ENCODE measurements around the gene FEM1B.

The FEM1B gene

GRCh38 chr15:68277603-68278344 is at the start of gene FEM1B:
Gene FEM1B, plus strand, starts transcription at chr15:68277745. Its CDS starts 673 bp downstream, at chr15:68278418.
- H3K4me1 ChIP-seq (ENCODE audit: control insufficient read depth in 2 of 2, insufficient read depth in 2 of 2, low read length in 2 of 2): peaks cover 25 to 38% of the 10 kb centered on the region in 2 donors
- H3K4me3 ChIP-seq (ENCODE audit: low read length in 2 of 2): peak within 1 kb of the TSS; percentile 88 to 97
- peak within 1 kb of the TSS; percentile 88 to 89 for H3K9ac ChIP-seq (ENCODE audit: low read depth in 1 of 2, low read length in 2 of 2)
- no peaks in the 10 kb centered on the region for H3K9me3 ChIP-seq (ENCODE audit: control insufficient read depth in 2 of 2, low read length in 2 of 2)
- H3K36me3 ChIP-seq (ENCODE audit: control insufficient read depth in 2 of 2, insufficient read depth in 2 of 2, low read length in 2 of 2): peaks cover 0 to 8% of the 10 kb centered on the region in 2 donors
- no peaks in the 10 kb centered on the region for H3K27me3 ChIP-seq (ENCODE audit: control insufficient read depth in 2 of 2, insufficient read depth in 2 of 2, low read length in 2 of 2)
- peak within 1 kb of the TSS; percentile 97 to 98 for H3K27ac ChIP-seq (ENCODE audit: low read depth in 2 of 2, low read length in 2 of 2)

- peak overlapping the region; percentile 85 to 88 for H3K27ac ChIP-seq (ENCODE audit: low read depth in 2 of 2, low read length in 2 of 2)
- peaks cover 18 to 30% of the 10 kb centered on the region in 2 donors for H3K4me1 ChIP-seq (ENCODE audit: control insufficient read depth in 2 of 2, insufficient read depth in 2 of 2, low read length in 2 of 2)
- no peaks in the 10 kb centered on the region for H3K9me3 ChIP-seq (ENCODE audit: control insufficient read depth in 2 of 2, low read length in 2 of 2)
- no peaks in the 10 kb centered on the region for H3K36me3 ChIP-seq (ENCODE audit: control insufficient read depth in 2 of 2, insufficient read depth in 2 of 2, low read length in 2 of 2)
- H3K27me3 ChIP-seq (ENCODE audit: control insufficient read depth in 2 of 2, insufficient read depth in 2 of 2, low read length in 2 of 2): no peaks in the 10 kb centered on the region
- peak overlapping the region; percentile 82 to 83 for H3K4me3 ChIP-seq (ENCODE audit: low read length in 2 of 2)
- peak overlapping the region; percentile 61 to 86 for H3K9ac ChIP-seq (ENCODE audit: low read depth in 1 of 2, low read length in 2 of 2)
Observed at GRCh38 chr15:68228143-68228970, 49.2 kb upstream of the FEM1B start.

GRCh38 chr15:68228971-68229385 is 48.6 kb upstream of the FEM1B start:
- H3K9ac ChIP-seq (ENCODE audit: low read depth in 1 of 2, low read length in 2 of 2): peak overlapping the region; percentile 61 to 86
- H3K9me3 ChIP-seq (ENCODE audit: control insufficient read depth in 2 of 2, low read length in 2 of 2): no peaks in the 10 kb centered on the region
- peak overlapping the region; percentile 82 to 83 for H3K4me3 ChIP-seq (ENCODE audit: low read length in 2 of 2)
- no peaks in the 10 kb centered on the region for H3K27me3 ChIP-seq (ENCODE audit: control insufficient read depth in 2 of 2, insufficient read depth in 2 of 2, low read length in 2 of 2)
- H3K4me1 ChIP-seq (ENCODE audit: control insufficient read depth in 2 of 2, insufficient read depth in 2 of 2, low read length in 2 of 2): peaks cover 18 to 34% of the 10 kb centered on the region in 2 donors
- no peaks in the 10 kb centered on the region for H3K36me3 ChIP-seq (ENCODE audit: control insufficient read depth in 2 of 2, insufficient read depth in 2 of 2, low read length in 2 of 2)
- peak overlapping the region; percentile 85 to 88 for H3K27ac ChIP-seq (ENCODE audit: low read depth in 2 of 2, low read length in 2 of 2)

- Histone ChIP-seq H3K27ac (ENCODE audit: low read depth in 2 of 2, low read length in 2 of 2) (peak within 1 kb of the TSS; percentile 85 to 88), H3K9me3 (ENCODE audit: control insufficient read depth in 2 of 2, low read length in 2 of 2) (no peaks in the 10 kb centered on the region), H3K36me3 (ENCODE audit: control insufficient read depth in 2 of 2, insufficient read depth in 2 of 2, low read length in 2 of 2) (no peaks in the 10 kb centered on the region), H3K4me1 (ENCODE audit: control insufficient read depth in 2 of 2, insufficient read depth in 2 of 2, low read length in 2 of 2) (peaks cover 18 to 34% of the 10 kb centered on the region in 2 donors), H3K9ac (ENCODE audit: low read depth in 1 of 2, low read length in 2 of 2) (peak within 1 kb of the TSS; percentile 65 to 86), H3K27me3 (ENCODE audit: control insufficient read depth in 2 of 2, insufficient read depth in 2 of 2, low read length in 2 of 2) (no peaks in the 10 kb centered on the region), H3K4me3 (ENCODE audit: low read length in 2 of 2) (peak within 1 kb of the TSS; percentile 82 to 83)
Observed at GRCh38 chr15:68229386-68230156, 48.0 kb upstream of the FEM1B start, which contains the start of gene CLN6. Gene CLN6, minus strand, starts transcription at chr15:68229728. Its CDS starts 144 bp downstream, at chr15:68229584.

- Histone ChIP-seq H3K27me3 (ENCODE audit: control insufficient read depth in 2 of 2, insufficient read depth in 2 of 2, low read length in 2 of 2) (no peaks in the 10 kb centered on the region), H3K9ac (ENCODE audit: low read depth in 1 of 2, low read length in 2 of 2) (peak overlapping the region; percentile 65 to 73), H3K9me3 (ENCODE audit: control insufficient read depth in 2 of 2, low read length in 2 of 2) (no peaks in the 10 kb centered on the region), H3K4me3 (ENCODE audit: low read length in 2 of 2) (peak overlapping the region; percentile 76 to 82), H3K36me3 (ENCODE audit: control insufficient read depth in 2 of 2, insufficient read depth in 2 of 2, low read length in 2 of 2) (no peaks in the 10 kb centered on the region), H3K4me1 (ENCODE audit: control insufficient read depth in 2 of 2, insufficient read depth in 2 of 2, low read length in 2 of 2) (peaks cover 18 to 34% of the 10 kb centered on the region in 2 donors), H3K27ac (ENCODE audit: low read depth in 2 of 2, low read length in 2 of 2) (peak overlapping the region; percentile 85 to 88)
Observed at GRCh38 chr15:68230157-68231100, 47.1 kb upstream of the FEM1B start.

- no peak overlapping the region for H3K9ac ChIP-seq (ENCODE audit: low read depth in 1 of 2, low read length in 2 of 2)
- H3K4me1 ChIP-seq (ENCODE audit: control insufficient read depth in 2 of 2, insufficient read depth in 2 of 2, low read length in 2 of 2): peaks cover 18 to 34% of the 10 kb centered on the region in 2 donors
- no peak overlapping the region for H3K4me3 ChIP-seq (ENCODE audit: low read length in 2 of 2)
- no peak overlapping the region for H3K27ac ChIP-seq (ENCODE audit: low read depth in 2 of 2, low read length in 2 of 2)
- H3K9me3 ChIP-seq (ENCODE audit: control insufficient read depth in 2 of 2, low read length in 2 of 2): no peaks in the 10 kb centered on the region
- no peaks in the 10 kb centered on the region for H3K27me3 ChIP-seq (ENCODE audit: control insufficient read depth in 2 of 2, insufficient read depth in 2 of 2, low read length in 2 of 2)
- H3K36me3 ChIP-seq (ENCODE audit: control insufficient read depth in 2 of 2, insufficient read depth in 2 of 2, low read length in 2 of 2): no peaks in the 10 kb centered on the region
Observed at GRCh38 chr15:68231102-68231818, 46.3 kb upstream of the FEM1B start.

- Histone ChIP-seq H3K9me3 (ENCODE audit: control insufficient read depth in 2 of 2, low read length in 2 of 2) (no peaks in the 10 kb centered on the region), H3K4me3 (ENCODE audit: low read length in 2 of 2) (no peak overlapping the region), H3K9ac (ENCODE audit: low read depth in 1 of 2, low read length in 2 of 2) (no peak overlapping the region), H3K27me3 (ENCODE audit: control insufficient read depth in 2 of 2, insufficient read depth in 2 of 2, low read length in 2 of 2) (no peaks in the 10 kb centered on the region), H3K27ac (ENCODE audit: low read depth in 2 of 2, low read length in 2 of 2) (no peak overlapping the region), H3K4me1 (ENCODE audit: control insufficient read depth in 2 of 2, insufficient read depth in 2 of 2, low read length in 2 of 2) (peaks cover 18 to 34% of the 10 kb centered on the region in 2 donors), H3K36me3 (ENCODE audit: control insufficient read depth in 2 of 2, insufficient read depth in 2 of 2, low read length in 2 of 2) (no peaks in the 10 kb centered on the region)
Observed at GRCh38 chr15:68232449-68232848, 45.1 kb upstream of the FEM1B start.

GRCh38 chr15:68232937-68233336 is 44.6 kb upstream of the FEM1B start:
- no peaks in the 10 kb centered on the region for H3K27me3 ChIP-seq (ENCODE audit: control insufficient read depth in 2 of 2, insufficient read depth in 2 of 2, low read length in 2 of 2)
- H3K9me3 ChIP-seq (ENCODE audit: control insufficient read depth in 2 of 2, low read length in 2 of 2): no peaks in the 10 kb centered on the region
- no peaks in the 10 kb centered on the region for H3K36me3 ChIP-seq (ENCODE audit: control insufficient read depth in 2 of 2, insufficient read depth in 2 of 2, low read length in 2 of 2)
- no peak overlapping the region for H3K27ac ChIP-seq (ENCODE audit: low read depth in 2 of 2, low read length in 2 of 2)
- H3K4me3 ChIP-seq (ENCODE audit: low read length in 2 of 2): no peak overlapping the region
- H3K9ac ChIP-seq (ENCODE audit: low read depth in 1 of 2, low read length in 2 of 2): no peak overlapping the region
- H3K4me1 ChIP-seq (ENCODE audit: control insufficient read depth in 2 of 2, insufficient read depth in 2 of 2, low read length in 2 of 2): peaks cover 15 to 29% of the 10 kb centered on the region in 2 donors

Data from mucosa of rectum (tissue), 2 donors.